H9 (cell line): ENCODE results near the gene INPP5A. TPM values are rescaled to one million over a fixed set of nuclear protein-coding genes. Genes with fewer than 3 reads are reported as not detected.

Experiments used
- DNase-seq: peaks from one replicate; pipeline ENCODE4 v3.0.0-alpha.2; 2017
- H2AFZ ChIP-seq: one replicate; pipeline ENCODE4 v1.6.1; 2013; ENCODE audit warnings: mild to moderate bottlenecking, low read length, control low read depth, moderate library complexity
- H2AK5ac ChIP-seq: 2 replicates; pipeline ENCODE4 v1.6.1; 2013; ENCODE audit warnings: low read length, control low read depth, mixed read lengths; ENCODE audit not compliant: insufficient read length
- H2BK120ac ChIP-seq: one replicate; pipeline ENCODE4 v1.6.1; 2013; ENCODE audit warnings: low read depth, mild to moderate bottlenecking, low read length, control low read depth, inconsistent platforms; ENCODE audit not compliant: poor library complexity, severe bottlenecking
- H2BK12ac ChIP-seq: 2 replicates; pipeline ENCODE4 v1.6.1; 2013; ENCODE audit warnings: low read length, control low read depth, mixed read lengths, low read depth; ENCODE audit not compliant: insufficient read length
- H2BK15ac ChIP-seq: 2 replicates; pipeline ENCODE4 v1.6.1; 2013; ENCODE audit warnings: low read depth, low read length, control low read depth
- H2BK20ac ChIP-seq: one replicate; pipeline ENCODE4 v1.6.1; 2013; ENCODE audit warnings: low read depth, mild to moderate bottlenecking, low read length, control low read depth, inconsistent platforms; ENCODE audit not compliant: poor library complexity, severe bottlenecking
- H2BK5ac ChIP-seq: 2 replicates; pipeline ENCODE4 v1.6.1; 2013; ENCODE audit warnings: low read length, control low read depth, mixed read lengths; ENCODE audit not compliant: insufficient read length
- H3K14ac ChIP-seq: 2 replicates; pipeline ENCODE4 v1.6.1; 2013; ENCODE audit warnings: low read length, control low read depth; ENCODE audit not compliant: insufficient read depth
- H3K18ac ChIP-seq: 2 replicates; pipeline ENCODE4 v1.6.1; 2013; ENCODE audit warnings: low read depth, mild to moderate bottlenecking, mixed read lengths, low read length, control low read depth; ENCODE audit not compliant: insufficient read length
- H3K23ac ChIP-seq: 2 replicates; pipeline ENCODE4 v1.6.1; 2013; ENCODE audit warnings: low read length, control low read depth, mixed read lengths, low read depth; ENCODE audit not compliant: insufficient read length
- H3K23me2 ChIP-seq: 2 replicates; pipeline ENCODE4 v1.6.1; 2013; ENCODE audit warnings: low read depth, mild to moderate bottlenecking, mixed read lengths, low read length, control low read depth; ENCODE audit not compliant: insufficient read length, poor library complexity, severe bottlenecking
- H3K27ac ChIP-seq: 2 replicates; pipeline ENCODE4 v1.5.1; 2013; ENCODE audit warnings: low read length, control low read depth, mixed read lengths, low read depth; ENCODE audit not compliant: insufficient read length
- H3K27me3 ChIP-seq: 2 replicates; pipeline ENCODE4 v1.6.1; 2013; ENCODE audit warnings: low read length, control low read depth, inconsistent platforms; ENCODE audit not compliant: insufficient read depth
- H3K4ac ChIP-seq: 2 replicates; pipeline ENCODE4 v1.6.1; 2013; ENCODE audit warnings: low read depth, mild to moderate bottlenecking, control low read depth, inconsistent platforms, low read length, moderate library complexity
- H3K4me1 ChIP-seq: 2 replicates; pipeline ENCODE4 v1.6.1; 2013; ENCODE audit warnings: low read length, control low read depth, inconsistent platforms; ENCODE audit not compliant: insufficient read depth
- H3K4me2 ChIP-seq: 2 replicates; pipeline ENCODE4 v1.6.1; 2013; ENCODE audit warnings: low read length, control low read depth, mixed read lengths; ENCODE audit not compliant: insufficient read length, insufficient read depth
- H3K56ac ChIP-seq: 2 replicates; pipeline ENCODE4 v1.6.1; 2013; ENCODE audit warnings: low read depth, mild to moderate bottlenecking, mixed read lengths, low read length, control low read depth; ENCODE audit not compliant: insufficient read length
- H3K79me1 ChIP-seq: 2 replicates; pipeline ENCODE4 v1.6.1; 2013; ENCODE audit warnings: low read depth, mild to moderate bottlenecking, moderate library complexity, low read length, control low read depth, inconsistent platforms; ENCODE audit not compliant: insufficient read depth, poor library complexity, severe bottlenecking
- H3K79me2 ChIP-seq: 2 replicates; pipeline ENCODE4 v1.6.1; 2013; ENCODE audit warnings: low read length, control low read depth, inconsistent platforms; ENCODE audit not compliant: insufficient read depth
- H3K9ac ChIP-seq: 2 replicates; pipeline ENCODE4 v1.6.1; 2013; ENCODE audit warnings: low read length, control low read depth, mixed read lengths; ENCODE audit not compliant: insufficient read length; ENCODE audit errors: extremely low read depth
- H3K9me3 ChIP-seq: one replicate; pipeline ENCODE4 v1.6.1; 2013; ENCODE audit warnings: low read depth, low read length, inconsistent platforms; ENCODE audit not compliant: control insufficient read depth
- H3T11ph ChIP-seq: one replicate; pipeline ENCODE4 v1.6.1; 2013; ENCODE audit warnings: mild to moderate bottlenecking, low read length, control low read depth, inconsistent platforms
- H4K20me1 ChIP-seq: one replicate; pipeline ENCODE4 v1.6.1; 2013; ENCODE audit not compliant: control insufficient read depth, insufficient read length, insufficient read depth
- H4K5ac ChIP-seq: 2 replicates; pipeline ENCODE4 v1.6.1; 2013; ENCODE audit warnings: low read depth, mild to moderate bottlenecking, mixed read lengths, low read length, control low read depth; ENCODE audit not compliant: insufficient read length
- H4K8ac ChIP-seq: replicated peaks from 2 replicates; pipeline ENCODE4 v1.6.1; 2013; ENCODE audit warnings: low read length, control low read depth, mixed read lengths, low read depth; ENCODE audit not compliant: insufficient read length
- H4K91ac ChIP-seq: 2 replicates; pipeline ENCODE4 v1.6.1; 2013; ENCODE audit warnings: low read depth, mild to moderate bottlenecking, moderate library complexity, mixed read lengths, low read length, control low read depth; ENCODE audit not compliant: insufficient read length
- H3K27ac Mint-ChIP-seq, 3 experiments: 2 replicates in 2 of 3; 3 replicates in 1 of 3; pipeline ENCODE4 v1.8.0; 2020 to 2021; ENCODE audit warnings: mixed read lengths in 3 of 3, mild to moderate bottlenecking in 1 of 3, moderate library complexity in 1 of 3
- H3K27me3 Mint-ChIP-seq: 2 replicates; pipeline ENCODE4 v1.8.0; 2021; ENCODE audit warnings: low read depth, mild to moderate bottlenecking, moderate library complexity, mixed read lengths
- H3K36me3 Mint-ChIP-seq, 3 experiments: 2 replicates in 2 of 3; 3 replicates in 1 of 3; pipeline ENCODE4 v1.8.0; 2020 to 2021; ENCODE audit warnings: low read depth in 3 of 3, mixed read lengths in 3 of 3; ENCODE audit not compliant: insufficient read depth in 1 of 3
- H3K4me1 Mint-ChIP-seq, 2 experiments: 2 replicates each; pipeline ENCODE4 v1.8.0; 2020; ENCODE audit warnings: mixed read lengths in 2 of 2
- H3K4me3 Mint-ChIP-seq, 2 experiments: 2 replicates in 1 of 2; 3 replicates in 1 of 2; pipeline ENCODE4 v1.8.0; 2020 to 2021; ENCODE audit warnings: mild to moderate bottlenecking in 2 of 2, mixed read lengths in 2 of 2, moderate library complexity in 1 of 2
- H3K9me3 Mint-ChIP-seq, 2 experiments: 2 replicates in 1 of 2; 3 replicates in 1 of 2; pipeline ENCODE4 v1.8.0; 2020; ENCODE audit warnings: mild to moderate bottlenecking in 2 of 2, mixed read lengths in 2 of 2, moderate library complexity in 1 of 2
- CTCF ChIP-seq: fragments of 200-600 bp; sonication (generic); conservative IDR thresholded peaks from 3 replicates; pipeline ENCODE4 v1.8.0; 2021; ENCODE audit warnings: antibody characterized with exemption, mild to moderate bottlenecking
- WGBS: extraction: QIAGEN DNeasy Blood & Tissue Kit; methylation state at CpG from one replicate; pipeline ENCODE4 v1.1.7; 2013; ENCODE audit warnings: missing lambda C conversion rate, low lambda C conversion rate, mixed read lengths; ENCODE audit not compliant: insufficient read length; ENCODE audit errors: extremely low coverage; 5-methylcytosine and 5-hydroxymethylcytosine counted together
- total RNA-seq: library from RNA; stranded (reverse); gene quantifications from 2 replicates; pipeline ENCODE4 v1.2.1, GENCODE V29; 2021

The INPP5A gene
- total RNA-seq, 1 experiment from 2014 or later, result 17.7 TPM

DNA sequence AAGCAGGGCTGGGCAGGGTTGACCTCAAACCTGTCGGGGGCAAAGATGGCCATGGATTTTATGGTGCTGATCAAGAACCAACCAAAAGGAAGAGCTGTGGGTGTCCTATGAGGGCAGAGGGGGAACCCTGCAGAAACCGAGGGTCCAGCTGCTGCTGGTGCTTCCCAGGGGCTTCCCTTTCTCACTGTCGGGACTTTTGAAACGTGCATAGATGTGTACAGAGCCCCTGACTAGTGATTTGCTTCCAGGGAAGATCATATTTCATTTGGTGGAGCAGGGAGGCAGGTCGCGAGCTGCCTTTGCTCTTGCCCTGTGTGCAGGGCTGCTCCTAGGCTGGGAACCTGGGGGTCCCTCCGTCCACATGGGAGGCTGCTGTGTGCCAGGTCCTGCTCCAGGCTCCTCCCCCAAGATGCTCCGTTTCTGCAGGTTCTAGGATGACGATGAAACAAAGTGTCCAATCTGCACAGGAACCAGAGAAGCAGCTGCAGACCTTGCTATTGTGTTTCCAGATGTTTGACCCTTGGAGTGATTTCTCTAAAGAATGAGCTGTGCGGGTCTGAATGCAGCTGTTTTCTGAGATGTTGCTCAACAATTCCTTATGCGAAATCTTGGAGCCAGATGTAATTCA lies 9.4 kb upstream of the INPP5A start:
- no peak for DNase-seq
- Histone ChIP-seq H3K27ac (no peak overlapping the region), H2BK120ac (no peak overlapping the region), H2BK20ac (no peak overlapping the region), H3K4me1 (no peaks in the 10 kb centered on the region), H3K23me2 (no peaks in the 10 kb centered on the region), H4K5ac (no peak overlapping the region), H3K79me2 (no peaks in the 10 kb centered on the region), H2BK15ac (no peak overlapping the region), H2AFZ (no peak overlapping the region), H3K27me3 (no peaks in the 10 kb centered on the region), H3K9ac (no peak overlapping the region), H3T11ph (no peak overlapping the region), H3K9me3 (no peaks in the 10 kb centered on the region), H4K91ac (no peak overlapping the region), H2BK12ac (no peak overlapping the region), H4K8ac (no peak overlapping the region), H3K56ac (no peak overlapping the region), H3K4ac (no peak overlapping the region), H3K4me2 (no peak overlapping the region), H3K14ac (no peak overlapping the region), H2AK5ac (no peak overlapping the region), H3K79me1 (no peaks in the 10 kb centered on the region), H3K23ac (no peak overlapping the region), H4K20me1 (no peaks in the 10 kb centered on the region), H2BK5ac (no peak overlapping the region), H3K18ac (no peak overlapping the region)
- Mint-ChIP-seq H3K4me3 (no peak overlapping the region), H3K9me3 (peaks cover 15 to 18% of the 10 kb centered on the region in 2 experiments; a peak in 4 of 5 replicates), H3K27ac (no peak overlapping the region; a peak in 1 of 7 replicates), H3K27me3 (peaks cover 88% of the 10 kb centered on the region), H3K36me3 (peaks cover 5 to 6% (median 5%) of the 10 kb centered on the region in 3 experiments; a peak in 4 of 7 replicates), H3K4me1 (peaks cover 0 to 4% of the 10 kb centered on the region in 2 experiments; a peak in 2 of 4 replicates)
- TF ChIP-seq CTCF, result no peak
- WGBS, result no CpG with 5 or more reads among the region's 11 CpGs
